Left lung (tissue), 10 donors: ENCODE results near the gene PCNX2. TPM values are rescaled to one million over a fixed set of nuclear protein-coding genes. Genes with fewer than 3 reads are reported as not detected.
"Not testable (repeated sequence)": the region's sequence is repeated elsewhere in the genome, so short reads cannot be mapped to it uniquely, and the experiment has no call there.

ENCODE experiments used
- ATAC-seq: fragments of 200-7000 bp; cut with Tn5 transposase; one replicate; pipeline ENCODE4 v1.9.1; 2020; ENCODE audit warnings: moderate library complexity
- DNase-seq, 4 donors: peaks; one replicate each; pipeline ENCODE4 v3.0.0-alpha.2; 2013 to 2020
- H3K27ac ChIP-seq, 2 donors: fragments of 200-600 bp; sonication (generic) in 1 of 2; one replicate each; pipeline versions ENCODE4 v1.5.0 to v1.8.0; 2020 to 2021
- H3K27me3 ChIP-seq, 2 donors: fragments of 200-600 bp; sonication (generic) in 1 of 2; one replicate each; pipeline versions ENCODE4 v1.5.0 to v1.8.0; 2020 to 2021
- H3K36me3 ChIP-seq, 2 donors: fragments of 200-600 bp; sonication (generic) in 1 of 2; one replicate each; pipeline versions ENCODE4 v1.5.0 to v1.8.0; 2020 to 2021
- H3K4me1 ChIP-seq, 2 donors: fragments of 200-600 bp; one replicate each; pipeline ENCODE4 v1.8.0; 2021
- H3K4me3 ChIP-seq, 2 donors: fragments of 200-600 bp; sonication (generic) in 1 of 2; one replicate each; pipeline versions ENCODE4 v1.5.0 to v1.8.0; 2020 to 2021; ENCODE audit warnings: mild to moderate bottlenecking in 1 of 2
- H3K9me3 ChIP-seq, 2 donors: fragments of 200-600 bp; sonication (generic) in 1 of 2; one replicate each; pipeline versions ENCODE4 v1.5.0 to v1.8.0; 2020 to 2021
- intact Hi-C, 2 donors: fragments of 100-400 bp; cut with DNase I; formaldehyde crosslinking; loops; one replicate each; pipeline versions ENCODE4 v1.11.2 to v1.14.2; 2022
- polyA plus RNA-seq, 6 donors: library from polyadenylated mRNA; unstranded; fragments of 120-200 nt; gene quantifications; one replicate each; pipeline ENCODE4 v1.2.1, GENCODE V29; 2013; ENCODE audit not compliant: insufficient read length in 6 of 6
- total RNA-seq, 2 donors: library from RNA; stranded (reverse); fragmentation: NEBNext Ultra II Directional; extraction: Animal tissue kit (Norgen Biotek cat#: 25700); gene quantifications; one replicate each; pipeline ENCODE4 v1.2.1, GENCODE V29; 2021
- TF ChIP-seq, protein P1 (sequence below), 2 donors: fragments of 200-600 bp; sonication (generic) in 1 of 2; IDR thresholded peaks; one replicate each; pipeline versions ENCODE4 v1.5.0 to v1.8.0; 2021; ENCODE audit warnings: antibody characterized with exemption in 2 of 2
- donor health status: DM: no; HTN: yes; CAD: no.
- donor health status: DM: no; HTN: no; CAD: no.

PCNX2 gene
- total and polyA plus RNA-seq, 8 donors, result 9.2 to 14.7 (median 11.3) TPM

DNA sequence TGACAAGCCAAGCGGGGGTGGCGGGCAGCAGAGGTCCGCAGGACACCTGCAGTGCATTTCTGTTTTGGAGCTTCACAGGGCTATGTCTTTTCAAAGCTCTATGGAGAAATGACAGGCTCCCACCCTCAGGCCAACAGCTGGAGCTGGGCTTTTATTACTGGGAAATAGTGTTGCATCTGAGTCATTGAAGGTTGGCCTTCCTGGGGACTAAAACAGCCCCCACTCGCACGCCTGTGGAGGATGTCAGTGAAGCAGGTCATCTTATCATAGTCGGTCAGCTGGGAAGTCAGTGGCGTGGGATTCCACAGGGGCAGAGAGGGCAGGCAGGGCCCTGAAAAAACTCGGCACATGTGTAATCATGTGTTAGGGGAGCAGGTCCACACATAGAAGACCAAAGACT, 289.8 kb downstream of the PCNX2 start:
- Histone ChIP-seq H3K4me1 (no peaks in the 10 kb centered on the region), H3K36me3 (no peaks in the 10 kb centered on the region), H3K9me3 (no peaks in the 10 kb centered on the region), H3K27me3 (no peaks in the 10 kb centered on the region), H3K27ac (no peak overlapping the region), H3K4me3 (no peak overlapping the region)
- no peak for DNase-seq
- intact Hi-C loops, result no loop called here
- TF ChIP-seq, protein P1, sequence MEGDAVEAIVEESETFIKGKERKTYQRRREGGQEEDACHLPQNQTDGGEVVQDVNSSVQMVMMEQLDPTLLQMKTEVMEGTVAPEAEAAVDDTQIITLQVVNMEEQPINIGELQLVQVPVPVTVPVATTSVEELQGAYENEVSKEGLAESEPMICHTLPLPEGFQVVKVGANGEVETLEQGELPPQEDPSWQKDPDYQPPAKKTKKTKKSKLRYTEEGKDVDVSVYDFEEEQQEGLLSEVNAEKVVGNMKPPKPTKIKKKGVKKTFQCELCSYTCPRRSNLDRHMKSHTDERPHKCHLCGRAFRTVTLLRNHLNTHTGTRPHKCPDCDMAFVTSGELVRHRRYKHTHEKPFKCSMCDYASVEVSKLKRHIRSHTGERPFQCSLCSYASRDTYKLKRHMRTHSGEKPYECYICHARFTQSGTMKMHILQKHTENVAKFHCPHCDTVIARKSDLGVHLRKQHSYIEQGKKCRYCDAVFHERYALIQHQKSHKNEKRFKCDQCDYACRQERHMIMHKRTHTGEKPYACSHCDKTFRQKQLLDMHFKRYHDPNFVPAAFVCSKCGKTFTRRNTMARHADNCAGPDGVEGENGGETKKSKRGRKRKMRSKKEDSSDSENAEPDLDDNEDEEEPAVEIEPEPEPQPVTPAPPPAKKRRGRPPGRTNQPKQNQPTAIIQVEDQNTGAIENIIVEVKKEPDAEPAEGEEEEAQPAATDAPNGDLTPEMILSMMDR (IDR thresholded peaks at IDR 0.05), result no peak
- ATAC-seq, result no peak

DNA sequence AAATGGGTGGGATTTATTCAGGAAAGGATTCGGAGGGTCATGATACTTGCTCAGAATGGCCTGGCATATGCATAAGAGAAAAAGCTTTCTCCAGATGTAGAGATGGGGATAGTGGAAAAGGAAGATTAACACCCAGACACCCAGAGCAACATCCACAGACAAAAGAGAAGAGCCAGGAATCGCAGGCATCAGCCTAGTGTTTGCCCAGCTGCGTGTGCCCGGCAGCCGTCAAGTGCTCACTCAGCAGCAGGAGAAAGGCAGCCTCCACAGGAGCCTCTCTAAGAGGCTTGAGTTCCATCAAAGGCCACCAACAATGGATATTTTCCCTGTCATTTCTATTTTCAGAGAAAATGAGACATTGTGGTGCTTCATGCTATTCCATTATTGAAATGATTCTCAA, 290.4 kb downstream of the PCNX2 start:
- ATAC-seq, result no peak
- intact Hi-C loops, result no loop called here
- TF ChIP-seq, protein P1 (IDR thresholded peaks at IDR 0.05), result no peak

DNA sequence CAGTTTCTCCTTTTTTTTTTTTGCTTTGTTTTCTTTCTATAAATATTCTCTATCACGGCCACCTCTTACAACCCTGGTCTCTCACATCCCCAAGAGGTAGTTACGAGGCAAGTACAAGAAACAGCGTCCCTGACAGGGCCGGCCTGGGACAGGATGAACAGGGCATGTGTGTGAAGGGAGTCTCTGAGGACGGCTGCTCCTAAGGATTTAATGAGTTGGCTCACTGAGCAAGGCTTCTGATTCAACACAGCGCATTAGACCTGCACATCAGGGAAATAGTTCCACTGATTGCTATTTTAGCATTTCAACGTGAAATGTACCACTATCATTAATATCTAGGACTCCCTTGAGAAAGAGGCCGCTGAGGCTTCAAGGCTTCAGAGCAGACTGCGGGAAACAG, 291.1 kb downstream of the PCNX2 start:
- Histone ChIP-seq H3K9me3 (no peaks in the 10 kb centered on the region), H3K27ac (no peak overlapping the region), H3K4me3 (no peak overlapping the region), H3K36me3 (no peaks in the 10 kb centered on the region), H3K4me1 (no peaks in the 10 kb centered on the region), H3K27me3 (no peaks in the 10 kb centered on the region)
- intact Hi-C loops, result no loop called here
- DNase-seq (no peak), ATAC-seq (no peak)
- TF ChIP-seq, protein P1 (IDR thresholded peaks at IDR 0.05), result no peak

More for the DNA sequence above, 290.4 kb downstream of the PCNX2 start:
- no peaks in the 10 kb centered on the region for H3K27me3 ChIP-seq
- no peak overlapping the region for H3K4me3 ChIP-seq
- H3K9me3 ChIP-seq, result no peaks in the 10 kb centered on the region
- no peak for DNase-seq
- H3K27ac ChIP-seq, result no peak overlapping the region
- H3K36me3 ChIP-seq, result no peaks in the 10 kb centered on the region
- H3K4me1 ChIP-seq, result no peaks in the 10 kb centered on the region

DNA sequence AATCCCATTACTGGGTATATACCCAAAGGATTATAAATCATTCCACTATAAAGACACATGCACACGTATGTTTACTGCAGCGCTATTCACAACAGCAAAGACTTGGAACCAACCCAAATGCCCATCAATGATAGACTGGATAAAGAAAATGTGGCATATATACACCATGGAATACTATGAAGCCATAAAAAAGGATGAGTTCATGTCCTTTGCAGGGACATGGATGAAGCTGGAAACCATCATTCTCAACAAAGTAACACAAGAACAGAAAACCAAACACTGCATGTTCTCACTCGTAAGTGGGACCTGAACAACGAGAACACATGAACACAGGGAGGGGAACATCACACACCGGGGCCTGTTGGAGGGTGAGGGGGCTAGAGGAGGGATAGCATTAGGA, 291.9 kb downstream of the PCNX2 start:
- H3K36me3 ChIP-seq, intact Hi-C loops, H3K27me3 ChIP-seq, H3K9me3 ChIP-seq, H3K4me1 ChIP-seq, ATAC-seq, DNase-seq, H3K4me3 ChIP-seq, H3K27ac ChIP-seq: not testable (repeated sequence)

DNA sequence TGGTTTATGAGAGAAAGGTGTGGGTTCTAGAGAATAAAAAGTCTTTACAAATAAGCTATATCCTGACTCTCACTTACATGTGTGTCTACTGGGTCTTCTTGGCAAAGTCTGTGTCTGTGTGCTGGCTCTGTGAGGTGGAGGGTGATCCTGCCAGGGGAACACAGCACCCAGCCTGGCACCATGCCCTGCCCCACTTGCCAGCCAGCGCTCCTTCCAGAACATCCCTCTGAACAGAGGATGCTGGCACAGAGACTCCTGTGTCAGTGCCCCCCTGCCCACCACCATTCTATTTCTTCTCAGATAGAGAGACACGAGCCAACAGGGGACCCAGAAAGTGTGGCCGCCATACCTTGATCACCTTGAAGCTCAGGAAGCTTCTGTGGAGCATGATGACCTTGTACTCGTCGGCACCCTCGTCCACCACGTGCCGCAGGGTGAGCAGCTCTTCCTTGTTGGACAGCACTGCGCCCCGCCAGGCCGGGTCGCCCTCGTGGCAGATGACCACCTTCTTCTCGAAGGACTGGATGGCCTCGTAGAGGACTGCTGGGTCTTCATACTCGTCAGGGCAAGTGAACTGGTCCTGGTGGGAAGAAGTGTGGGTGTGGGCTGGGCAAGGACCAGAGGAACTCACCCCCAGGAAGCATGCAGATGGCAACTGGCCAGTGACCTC, 295.4 kb downstream of the PCNX2 start:
- Histone ChIP-seq H3K9me3 (no peaks in the 10 kb centered on the region), H3K36me3 (peaks cover 0 to 10% of the 10 kb centered on the region in 2 donors), H3K4me3 (no peak overlapping the region), H3K27ac (no peak overlapping the region), H3K4me1 (no peaks in the 10 kb centered on the region), H3K27me3 (no peaks in the 10 kb centered on the region)
- no peak for DNase-seq
- intact Hi-C loops, result no loop called here
- TF ChIP-seq, protein P1 (IDR thresholded peaks at IDR 0.05), result no peak
- ATAC-seq, result no peak

DNA sequence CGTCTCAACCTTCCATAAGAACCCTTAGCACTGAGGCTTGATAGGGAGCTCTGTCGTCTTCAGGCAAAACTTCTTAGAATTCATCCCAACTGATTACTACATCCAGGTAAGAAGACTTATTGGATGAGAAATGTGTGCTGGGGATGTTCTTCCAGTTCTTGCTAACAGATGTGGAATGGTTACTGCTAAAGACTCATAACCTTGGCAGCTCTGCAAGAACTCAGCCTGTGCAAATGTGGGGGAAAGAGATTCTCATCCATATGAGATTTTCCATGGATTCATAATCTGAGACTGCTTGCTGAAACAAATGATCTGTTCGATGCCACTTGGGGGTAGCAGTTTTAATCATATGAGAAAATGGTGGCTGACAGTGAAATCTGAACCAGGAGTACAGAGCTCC, 296.9 kb downstream of the PCNX2 start:
- no peak overlapping the region for H3K4me3 ChIP-seq
- H3K4me1 ChIP-seq, result no peaks in the 10 kb centered on the region
- peaks cover 0 to 10% of the 10 kb centered on the region in 2 donors for H3K36me3 ChIP-seq
- no peak for DNase-seq
- intact Hi-C loops, result no loop called here
- TF ChIP-seq, protein P1 (IDR thresholded peaks at IDR 0.05), result no peak
- no peak overlapping the region for H3K27ac ChIP-seq
- peaks cover 0 to 5% of the 10 kb centered on the region in 2 donors for H3K9me3 ChIP-seq
- no peaks in the 10 kb centered on the region for H3K27me3 ChIP-seq
- ATAC-seq, result no peak
